ENCODE measurements around the gene ANAPC16. TPM values are rescaled to one million over a fixed set of nuclear protein-coding genes. Genes with fewer than 3 reads are reported as not detected.
"Not testable (repeated sequence)": the region's sequence is repeated elsewhere in the genome, so short reads cannot be mapped to it uniquely, and the experiment has no call there.

Gene ANAPC16
- total RNA-seq, 1 experiment from 2014 or later: 105 TPM

DNA sequence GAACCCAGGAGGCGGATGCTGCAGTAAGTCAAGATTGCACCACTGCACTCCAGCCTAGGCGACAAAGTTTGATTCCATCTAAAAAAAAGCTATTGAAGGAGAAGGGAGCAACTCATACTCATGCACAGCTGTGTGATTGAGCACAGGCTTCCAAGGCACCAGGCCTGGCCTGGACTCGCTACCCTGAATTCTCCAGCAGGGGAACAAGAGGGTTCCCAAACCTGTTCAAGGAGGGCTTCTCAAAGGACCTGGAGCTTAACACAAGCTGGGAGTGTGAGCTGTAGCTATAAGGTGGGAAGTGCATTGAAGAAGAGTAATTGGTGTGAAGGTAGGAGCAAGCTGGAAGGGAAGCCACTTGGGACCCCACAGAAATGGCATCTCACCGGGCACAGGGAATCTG is 42.8 kb downstream of the ANAPC16 start:
- no peak for DNase-seq (ENCODE audit: low spot score)
- in situ Hi-C loops (cut with HindIII; ENCODE audit: low sequenced_read_pairs): no loop called here

DNA sequence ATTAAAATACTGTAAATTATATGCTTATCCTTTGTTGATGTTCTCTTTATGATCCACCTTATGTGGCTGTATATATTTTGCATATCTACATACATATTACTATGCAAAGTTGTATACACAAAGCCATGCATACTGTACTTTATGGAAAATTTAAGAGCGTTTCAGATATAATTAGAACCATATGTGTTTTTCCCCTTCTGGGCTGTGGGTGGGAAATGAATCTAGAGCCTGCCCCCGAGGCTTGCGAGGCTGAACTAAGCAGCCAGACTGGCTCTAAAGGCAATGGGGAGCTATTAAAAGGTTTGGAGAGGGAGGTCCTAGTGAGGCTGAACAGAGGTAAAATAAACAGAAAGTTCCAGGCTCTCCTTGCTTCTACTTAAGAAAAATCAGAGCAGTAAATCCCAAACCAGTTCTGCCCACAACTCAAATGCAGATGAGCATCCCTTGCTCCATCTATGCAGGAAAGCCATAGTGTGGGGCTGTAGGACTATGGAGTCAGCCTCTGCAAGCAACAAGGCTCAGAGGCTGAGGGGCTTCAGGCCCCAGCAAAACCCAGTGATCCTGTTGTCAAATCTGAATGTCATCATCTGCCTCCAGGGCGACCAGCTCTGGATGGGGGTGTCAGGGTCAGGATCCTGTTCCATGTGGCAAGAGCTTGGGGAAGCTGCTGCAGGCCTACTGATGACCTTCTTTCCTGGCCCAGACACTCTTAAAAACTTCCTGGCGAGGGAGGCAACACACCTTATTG is 43.9 kb downstream of the ANAPC16 start:
- in situ Hi-C loops (cut with HindIII; ENCODE audit: low sequenced_read_pairs): no loop called here
- DNase-seq (ENCODE audit: low spot score): no peak

DNA sequence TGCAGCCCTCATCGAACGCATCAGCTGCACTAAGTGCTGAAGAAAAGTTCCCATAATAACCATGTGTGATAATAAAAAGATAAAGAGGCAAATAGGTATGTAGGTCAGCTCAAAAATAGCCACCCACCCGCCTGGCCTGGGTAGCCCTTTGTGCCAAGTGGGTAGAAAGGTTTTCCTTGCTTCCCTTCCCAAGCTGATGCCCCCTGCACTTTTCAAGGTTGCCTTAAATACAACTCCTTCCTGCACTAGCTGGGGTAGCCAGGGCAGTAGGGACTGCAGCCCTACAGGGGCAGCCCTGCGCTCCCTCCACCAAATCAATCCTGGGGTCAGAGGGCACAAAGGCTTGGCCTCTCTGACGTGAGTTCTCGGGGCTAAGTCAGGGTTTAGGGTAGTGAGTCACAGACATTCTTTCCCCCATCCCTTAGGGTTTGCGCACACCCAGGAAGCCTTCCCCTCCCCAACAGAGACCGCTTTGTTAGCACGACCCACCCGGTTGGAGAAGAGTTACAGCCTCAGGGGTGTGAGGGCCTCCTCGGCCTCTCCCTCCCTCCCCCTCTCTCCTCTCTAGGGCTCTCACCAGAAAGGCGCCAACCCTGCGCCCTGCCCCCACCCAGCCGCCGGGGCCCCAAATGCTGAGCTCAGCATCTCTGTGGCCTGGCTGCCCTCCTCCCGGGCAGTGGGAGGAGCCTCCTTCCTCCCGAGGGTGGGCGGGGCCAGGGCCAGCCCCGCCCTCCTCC is 44.6 kb downstream of the ANAPC16 start:
- in situ Hi-C loops (cut with HindIII; ENCODE audit: low sequenced_read_pairs): no loop called here
- DNase-seq (ENCODE audit: low spot score): peak; percentile 83

DNA sequence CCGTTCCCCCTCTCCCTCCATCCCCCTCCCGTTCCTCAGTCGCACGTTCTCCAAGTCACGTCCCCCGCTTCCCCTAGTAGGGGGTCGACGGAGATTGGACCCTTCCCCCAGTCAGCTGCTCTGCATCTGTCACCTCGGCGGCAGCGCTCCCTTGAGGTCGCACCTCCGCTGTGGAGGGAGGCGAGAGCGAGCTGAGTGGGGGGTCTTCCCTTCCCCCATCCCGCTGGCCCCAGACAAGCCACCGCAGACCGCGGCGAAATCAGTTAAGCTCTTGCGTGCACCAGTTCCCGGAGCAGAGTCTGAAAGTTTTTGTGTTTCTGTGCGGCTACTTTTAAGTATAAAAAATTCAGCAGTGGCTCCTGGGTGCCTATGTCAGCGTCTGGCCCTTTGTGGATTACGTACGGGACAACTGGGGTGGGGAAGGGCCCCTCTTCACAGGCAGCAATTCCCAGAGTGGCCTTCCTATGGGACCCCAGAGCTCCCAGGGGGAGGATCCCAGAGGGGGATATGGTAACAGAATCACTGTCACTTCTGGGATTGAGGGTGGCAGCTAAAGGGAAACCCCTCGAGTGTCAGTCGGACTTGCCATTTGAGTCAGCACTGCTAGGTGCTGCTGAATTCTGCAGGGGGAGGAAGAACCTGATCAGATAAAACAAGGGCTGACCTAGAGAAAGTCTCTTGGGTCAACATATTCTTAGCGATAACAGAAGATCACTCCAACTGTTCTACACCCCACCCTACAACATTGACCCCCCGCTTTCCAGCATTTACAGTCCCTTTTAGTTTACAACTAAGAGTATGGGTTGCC is 45.4 kb downstream of the ANAPC16 start:
- in situ Hi-C loops (cut with HindIII; ENCODE audit: low sequenced_read_pairs): no loop called here
- no peak for DNase-seq (ENCODE audit: low spot score)

DNA sequence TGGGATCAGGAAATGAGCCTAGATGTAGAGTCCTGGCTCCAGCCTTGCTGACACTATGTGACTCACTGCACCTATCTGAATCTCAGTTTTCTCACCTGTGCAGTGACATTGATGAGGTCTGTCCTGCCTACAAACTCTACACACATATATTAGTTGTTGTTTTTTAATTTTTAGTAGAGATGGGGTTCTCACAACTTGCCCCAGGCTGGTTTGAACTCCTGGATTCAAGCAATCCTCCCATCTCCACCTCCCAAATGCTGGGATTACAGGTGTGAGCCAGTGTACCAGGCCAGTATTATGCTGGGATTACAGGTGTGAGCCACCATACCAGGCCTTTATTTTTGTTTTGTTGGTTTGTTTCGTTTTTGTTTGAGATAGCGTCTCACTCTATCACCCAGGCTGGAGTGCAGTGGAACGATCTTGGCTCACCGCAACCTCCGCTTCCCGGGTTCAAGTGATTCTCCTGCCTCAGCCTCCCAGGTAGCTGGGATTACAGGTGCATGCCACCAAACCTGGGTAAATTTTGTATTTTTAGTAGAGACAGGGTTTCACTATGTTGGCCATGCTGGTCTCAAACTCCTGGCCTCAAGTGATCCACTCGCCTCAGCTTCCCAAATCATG is 46.1 kb downstream of the ANAPC16 start:
- DNase-seq (ENCODE audit: low spot score): no peak
- in situ Hi-C loops (cut with HindIII; ENCODE audit: low sequenced_read_pairs): no loop called here

DNA sequence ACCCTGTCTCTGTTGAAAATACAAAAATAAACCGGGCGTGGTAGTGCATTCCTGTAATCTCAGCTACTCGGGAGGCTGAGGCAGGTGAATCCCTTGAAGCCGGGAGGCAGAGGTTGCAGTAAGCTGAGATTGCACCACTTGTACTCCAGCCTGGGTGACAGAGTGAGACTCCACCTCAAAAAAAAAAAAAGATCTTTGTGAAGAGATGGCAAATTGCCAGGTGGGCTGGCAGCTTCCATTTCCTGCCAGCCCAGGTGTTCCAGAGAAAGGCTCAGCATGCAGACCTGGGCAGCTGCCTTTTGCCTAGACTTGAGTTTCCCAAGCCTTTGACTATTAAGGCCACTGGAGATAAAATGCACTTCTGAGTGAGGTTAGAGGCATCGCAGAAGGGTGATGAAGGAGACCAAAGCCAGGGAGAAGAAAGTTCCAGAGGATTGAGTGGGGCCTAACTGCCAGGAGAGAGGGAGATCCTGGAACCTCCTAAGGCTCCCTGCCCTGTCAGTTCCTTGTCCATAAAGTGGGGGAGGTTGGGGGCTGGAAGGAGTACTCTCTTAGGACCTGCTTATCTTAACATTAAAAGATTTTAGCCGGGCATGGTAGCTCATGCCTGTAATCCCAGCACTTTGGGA is 47.9 kb downstream of the ANAPC16 start:
- in situ Hi-C loops (cut with HindIII; ENCODE audit: low sequenced_read_pairs): no loop called here
- DNase-seq (ENCODE audit: low spot score): no peak

DNA sequence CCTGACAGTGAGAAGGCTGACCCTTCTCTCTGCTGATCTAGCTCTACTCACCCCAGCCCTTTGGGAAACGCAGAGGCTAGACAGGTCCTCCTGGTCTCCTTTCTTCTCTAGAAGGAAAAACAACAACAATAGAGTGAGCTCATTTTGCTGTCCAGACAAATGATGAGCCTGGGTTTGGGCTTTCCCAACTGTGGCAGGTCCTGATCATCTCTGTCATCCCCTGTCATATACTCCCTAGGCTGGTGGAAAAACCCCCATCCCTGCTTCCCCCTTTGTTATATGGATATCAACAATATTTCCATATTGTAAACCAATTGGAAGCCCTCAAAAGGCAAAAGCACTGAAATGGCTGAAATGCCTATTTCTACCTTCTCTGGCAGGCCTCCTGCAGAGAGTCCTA is 48.7 kb downstream of the ANAPC16 start:
- no peak for DNase-seq (ENCODE audit: low spot score)
- in situ Hi-C loops (cut with HindIII; ENCODE audit: low sequenced_read_pairs): no loop called here

DNA sequence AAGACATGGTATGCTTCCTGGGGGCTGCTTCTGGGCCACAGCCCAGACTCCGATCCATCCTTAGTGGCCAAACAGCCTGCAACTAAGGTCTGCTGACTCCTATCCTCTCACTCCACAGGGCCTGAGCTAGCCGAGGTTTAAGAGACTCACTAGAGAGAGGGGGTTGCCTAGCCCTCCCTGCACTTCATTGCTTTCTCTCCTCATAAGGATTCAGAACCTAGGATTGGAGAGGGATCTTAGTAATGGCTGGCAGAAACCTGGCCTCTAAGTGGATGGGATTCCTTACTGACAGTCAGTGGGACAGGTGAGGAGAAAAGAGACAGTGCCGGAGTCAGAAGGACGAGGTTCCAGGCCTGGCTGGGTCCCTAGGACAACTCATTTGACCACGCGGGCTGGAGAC is 49.7 kb downstream of the ANAPC16 start:
- in situ Hi-C loops (cut with HindIII; ENCODE audit: low sequenced_read_pairs): no loop called here
- no peak for DNase-seq (ENCODE audit: low spot score)

DNA sequence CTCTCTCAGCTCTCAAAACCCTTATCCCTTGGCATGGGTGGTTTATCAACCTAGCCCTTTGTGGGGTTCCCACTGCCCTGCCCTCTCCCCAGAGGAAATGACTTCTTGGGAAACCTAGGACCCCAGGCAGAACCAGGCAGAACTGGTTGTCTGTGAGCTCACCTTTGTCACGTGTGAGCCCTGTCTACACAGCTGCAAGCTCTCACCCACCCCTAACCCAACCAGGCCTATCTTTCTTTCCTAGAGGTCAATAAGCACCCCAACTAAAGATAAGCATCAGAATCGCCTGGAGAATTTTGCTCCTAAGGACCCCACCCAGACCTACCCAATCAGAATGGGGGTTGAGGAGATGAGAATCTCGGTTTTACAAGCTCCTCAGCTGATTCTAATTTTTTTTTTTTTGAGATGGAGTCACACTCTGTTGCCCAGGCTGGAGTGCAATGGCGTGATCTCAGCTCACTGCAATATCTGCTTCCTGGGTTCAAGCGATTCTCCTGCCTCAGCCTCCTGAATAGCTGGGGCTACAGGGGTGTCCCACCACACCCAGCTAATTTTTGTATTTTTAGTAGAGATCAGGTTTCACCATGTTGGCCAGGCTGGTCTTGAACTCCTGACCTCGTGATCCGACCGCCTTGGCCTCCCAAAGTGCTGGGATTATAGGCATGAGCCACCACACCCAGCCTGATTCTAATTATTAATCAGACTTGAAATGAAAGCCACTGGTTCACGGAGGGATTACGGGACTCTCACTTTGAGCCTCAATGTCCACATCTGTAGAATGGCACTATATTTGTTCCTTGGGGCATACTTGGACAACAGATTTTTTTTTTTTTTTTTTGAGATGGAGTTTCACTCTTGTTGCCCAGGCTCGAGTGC is 50.4 kb downstream of the ANAPC16 start:
- no peak for DNase-seq (ENCODE audit: low spot score)
- in situ Hi-C loops (cut with HindIII; ENCODE audit: low sequenced_read_pairs): no loop called here

DNA sequence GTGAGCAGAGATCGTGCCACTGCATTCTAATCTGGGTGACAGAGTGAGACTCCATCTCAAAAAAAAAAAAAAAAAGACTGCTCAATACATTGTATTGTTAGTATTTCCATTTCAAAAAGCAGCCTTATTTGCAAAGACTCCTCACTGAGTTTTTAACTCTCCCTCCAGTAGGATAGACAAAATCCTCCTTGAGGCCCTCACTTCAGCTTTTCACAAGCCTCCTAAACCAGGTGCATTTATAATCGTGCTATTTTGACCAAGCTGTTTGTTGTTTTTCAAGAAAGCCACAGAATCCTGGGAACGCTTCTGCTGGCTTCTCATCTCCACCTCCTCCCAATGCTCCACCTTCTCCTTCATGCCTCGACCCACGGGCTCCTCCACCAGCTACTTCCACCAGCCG is 51.6 kb downstream of the ANAPC16 start:
- in situ Hi-C loops (cut with HindIII; ENCODE audit: low sequenced_read_pairs): no loop called here
- DNase-seq (ENCODE audit: low spot score): no peak

DNA sequence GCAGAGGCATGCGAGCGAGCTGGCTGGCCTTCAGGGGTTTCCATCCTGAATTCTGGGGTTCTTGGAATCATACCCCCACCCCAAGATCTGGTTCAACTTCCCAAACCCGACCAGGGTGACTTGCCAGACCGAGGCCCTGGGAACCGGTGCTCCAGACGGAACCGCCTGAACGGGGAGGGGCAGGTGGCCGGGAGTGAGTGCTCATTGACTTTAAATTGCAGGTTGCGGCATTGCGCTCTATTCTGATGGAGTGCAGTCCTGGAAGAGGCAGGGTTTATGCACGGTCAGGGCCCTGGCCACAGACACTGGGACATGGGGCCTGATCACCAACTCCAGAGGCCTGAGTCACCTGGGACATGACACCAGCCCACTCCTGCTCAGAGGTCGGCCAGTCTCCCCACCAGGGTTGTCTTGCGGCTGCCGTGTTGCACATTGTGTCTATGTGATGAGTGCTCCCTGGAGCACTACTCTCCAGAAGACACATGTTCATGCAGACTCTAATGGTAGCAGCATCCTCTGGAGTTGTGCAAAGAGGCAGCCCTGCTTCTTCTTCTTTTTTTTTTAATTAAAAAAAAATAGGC is 52.1 kb downstream of the ANAPC16 start:
- in situ Hi-C loops (cut with HindIII; ENCODE audit: low sequenced_read_pairs): no loop called here
- no peak for DNase-seq (ENCODE audit: low spot score)

DNA sequence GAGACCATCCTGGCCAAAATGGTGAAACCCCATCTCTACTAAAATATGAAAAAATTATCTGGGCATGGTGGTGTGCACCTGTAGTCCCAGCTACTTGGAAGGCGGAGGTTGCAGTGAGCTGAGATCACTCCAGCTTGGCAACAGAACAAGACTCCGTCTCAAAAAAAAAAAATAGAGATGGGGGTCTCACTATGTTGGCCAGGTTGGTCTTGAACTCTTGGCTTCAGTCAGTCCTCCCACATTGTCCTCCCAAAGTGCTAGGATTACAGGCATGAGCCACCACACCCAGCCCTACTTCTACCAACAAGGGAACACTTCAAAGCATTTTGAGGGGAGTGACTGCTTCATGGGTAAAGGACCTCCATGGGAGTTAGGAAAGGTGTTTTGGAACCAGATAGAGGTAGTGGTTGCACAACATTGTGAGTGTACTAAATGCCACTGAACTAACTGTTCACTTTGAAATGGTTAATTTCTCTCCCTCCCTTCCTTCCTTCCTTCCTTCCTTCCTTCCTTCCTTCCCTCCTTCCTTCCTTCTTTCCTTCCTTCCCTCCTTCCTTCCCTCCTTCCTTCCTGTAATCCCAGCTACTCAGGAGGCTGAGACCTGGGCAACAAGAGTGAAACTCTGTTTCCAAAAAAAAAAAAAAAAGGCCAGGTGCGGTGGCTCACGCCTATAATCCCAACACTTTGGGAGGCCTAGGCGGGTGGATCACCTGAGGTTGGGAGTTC is 52.8 kb downstream of the ANAPC16 start:
- DNase-seq (ENCODE audit: low spot score); in situ Hi-C loops (cut with HindIII; ENCODE audit: low sequenced_read_pairs): not testable (repeated sequence)

DNA sequence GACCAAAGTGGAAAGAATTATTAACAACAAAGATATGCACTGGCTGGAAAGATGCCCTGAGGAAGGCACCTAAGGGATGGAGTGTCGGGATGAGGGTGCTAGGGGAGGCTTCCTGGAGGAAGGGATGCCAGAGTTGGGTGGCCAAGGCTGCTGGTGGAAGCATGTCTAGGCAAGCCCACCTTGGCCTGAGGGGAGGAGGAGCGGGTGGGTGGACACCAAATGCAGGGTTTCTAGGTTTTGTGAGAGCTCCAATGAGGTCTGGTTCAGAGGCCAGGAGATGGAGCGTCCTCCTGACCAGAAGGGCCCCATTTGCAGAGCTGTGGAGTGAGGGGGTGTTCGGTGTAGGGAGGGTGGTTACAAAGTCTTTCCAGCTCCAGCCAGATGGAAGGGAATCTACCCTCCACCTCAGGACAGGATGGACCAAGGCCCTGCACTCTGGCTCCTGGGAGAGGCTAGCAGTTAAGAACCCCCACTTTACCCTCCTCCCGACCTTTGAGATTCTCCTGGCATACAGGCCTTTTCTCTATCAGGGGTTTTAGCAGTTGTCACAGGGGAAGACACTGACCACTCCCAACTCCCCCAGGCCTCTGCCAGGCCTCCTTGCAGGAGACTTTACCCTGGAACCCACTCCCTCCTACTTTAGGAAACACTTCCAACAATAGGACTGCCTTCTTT is 54.9 kb downstream of the ANAPC16 start:
- in situ Hi-C loops (cut with HindIII; ENCODE audit: low sequenced_read_pairs): no loop called here
- DNase-seq (ENCODE audit: low spot score): no peak

DNA sequence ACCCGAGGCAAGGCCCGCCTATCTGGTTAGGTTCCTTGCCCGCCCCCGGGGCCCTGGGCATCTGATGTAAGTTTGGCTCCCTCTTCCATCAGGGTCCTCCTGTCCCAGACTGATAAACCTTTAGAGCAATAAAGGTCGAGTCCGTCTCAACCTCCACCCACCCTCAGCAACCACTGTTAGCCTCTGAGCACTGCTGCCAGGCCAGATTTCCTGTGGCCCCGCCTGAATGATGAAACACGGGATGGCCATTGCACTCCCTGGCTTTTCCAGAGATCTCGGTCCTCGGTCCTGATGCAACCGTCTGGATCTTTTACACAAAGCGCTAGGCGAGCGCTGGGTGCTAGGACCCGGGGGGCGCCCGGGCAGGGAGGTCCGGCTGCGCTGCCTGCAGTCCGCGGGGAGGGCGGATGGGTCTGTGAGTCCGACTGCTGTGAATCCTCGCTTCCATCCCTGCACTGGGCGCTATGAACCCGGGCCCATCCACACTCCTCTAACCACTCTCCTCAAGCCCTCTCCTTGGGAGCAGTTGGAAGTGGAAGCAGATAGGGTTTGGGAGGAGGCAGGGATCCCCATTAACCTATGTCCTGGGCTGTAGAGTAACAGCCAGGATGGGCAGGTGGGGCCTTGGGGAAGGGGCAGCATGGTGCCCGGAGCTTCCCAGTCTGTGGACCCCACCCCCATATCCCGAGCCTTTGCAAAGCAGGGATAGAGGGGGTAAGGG is 57.0 kb downstream of the ANAPC16 start:
- peak; percentile 95 for DNase-seq (ENCODE audit: low spot score)
- in situ Hi-C loops (cut with HindIII; ENCODE audit: low sequenced_read_pairs): no loop called here

DNA sequence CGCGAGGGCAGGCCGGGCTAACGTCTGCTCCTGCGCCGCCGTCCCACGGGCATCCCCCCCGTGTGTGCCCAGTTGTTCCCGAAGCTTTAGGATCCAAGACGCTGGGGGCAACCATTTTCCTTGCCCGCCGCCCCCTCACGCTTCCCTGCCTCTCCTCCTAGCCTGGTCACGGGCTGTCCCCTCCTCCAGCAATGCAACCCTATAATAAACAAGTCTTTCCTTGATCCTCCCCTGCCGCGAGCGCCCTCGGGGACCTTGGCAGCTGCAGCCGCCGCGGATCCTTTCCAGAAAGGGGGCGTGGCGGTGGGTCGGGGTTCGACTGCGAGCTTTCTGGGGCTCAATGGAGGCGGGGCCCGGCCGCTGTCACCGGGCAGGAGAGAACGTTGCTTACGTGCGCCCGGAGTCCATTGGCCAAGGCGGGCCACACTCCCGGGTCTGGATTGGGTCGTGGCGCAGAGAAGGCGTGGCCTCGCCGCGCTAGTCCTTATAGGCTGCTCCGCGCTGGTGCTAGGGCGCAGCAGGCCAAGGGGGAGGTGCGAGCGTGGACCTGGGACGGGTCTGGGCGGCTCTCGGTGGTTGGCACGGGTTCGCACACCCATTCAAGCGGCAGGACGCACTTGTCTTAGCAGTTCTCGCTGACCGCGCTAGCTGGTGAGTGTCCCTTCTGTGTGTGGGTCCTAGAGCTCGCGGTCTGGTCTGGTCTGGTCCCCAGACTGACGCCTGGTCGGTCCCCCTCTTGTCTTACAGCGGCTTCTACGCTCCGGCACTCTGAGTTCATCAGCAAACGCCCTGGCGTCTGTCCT is 57.8 kb downstream of the ANAPC16 start, which contains the start of gene DDIT4:
Gene DDIT4 (plus strand): TSS at position 515 of the 803 bp plus-strand sequence. CDS start 293 bp downstream, outside the sequence.
- in situ Hi-C loops (cut with HindIII; ENCODE audit: low sequenced_read_pairs): no loop called here
- peak; percentile 99 for DNase-seq (ENCODE audit: low spot score)
